ENCODE results near the gene TMEM174.

Gene TMEM174

GRCh38 chr5:73172951-73173350 lies at the start of gene TMEM174:
Gene TMEM174, plus strand, starts transcription at chr5:73173193. Its CDS starts 51 bp downstream, at chr5:73173244.
- no peaks in the 10 kb centered on the region for H3K9me3 ChIP-seq (ENCODE audit: insufficient read depth, low read length)
- peaks cover 92% of the 10 kb centered on the region for H3K27me3 ChIP-seq (ENCODE audit: low read depth, low read length)
- H3K36me3 ChIP-seq (replicated peaks; ENCODE audit: low read depth, low read length), result no peaks in the 10 kb centered on the region
- no peaks in the 10 kb centered on the region for H3K79me2 ChIP-seq (ENCODE audit: low read length)
- no peak for TF ChIP-seq EZH2phosphoT487 (IDR thresholded peaks at IDR 0.05; ENCODE audit: low read depth)
- H2AFZ ChIP-seq (ENCODE audit: low read depth, low read length), result no peak within 1 kb of the TSS
- peaks cover 13% of the 10 kb centered on the region for H3K4me1 ChIP-seq (ENCODE audit: low read length)
- H4K20me1 ChIP-seq (ENCODE audit: insufficient read depth, low read length), result peaks cover 38% of the 10 kb centered on the region
- no peak within 1 kb of the TSS for H3K27ac ChIP-seq (ENCODE audit: low read length)
- H3K4me2 ChIP-seq (ENCODE audit: low read length), result peak within 1 kb of the TSS; percentile 86
- no peak within 1 kb of the TSS for H3K9ac ChIP-seq (ENCODE audit: low read length)
- no peak within 1 kb of the TSS for H3K4me3 ChIP-seq (ENCODE audit: low read length)

GRCh38 chr5:73125289-73125688 lies 47.7 kb upstream of the TMEM174 start:
- H3K27me3 ChIP-seq (ENCODE audit: low read depth, low read length), result peaks cover 30% of the 10 kb centered on the region
- no peak overlapping the region for H2AFZ ChIP-seq (ENCODE audit: low read depth, low read length)
- H4K20me1 ChIP-seq (ENCODE audit: insufficient read depth, low read length), result no peaks in the 10 kb centered on the region
- H3K9me3 ChIP-seq (ENCODE audit: insufficient read depth, low read length), result no peaks in the 10 kb centered on the region
- H3K4me1 ChIP-seq (ENCODE audit: low read length), result peaks cover 29% of the 10 kb centered on the region
- no peak overlapping the region for H3K4me2 ChIP-seq (ENCODE audit: low read length)
- TF ChIP-seq CTCF (IDR thresholded peaks at IDR 0.05; ENCODE audit: low read depth, low read length) (no peak), EZH2phosphoT487 (IDR thresholded peaks at IDR 0.05; ENCODE audit: low read depth) (no peak)
- H3K9ac ChIP-seq (ENCODE audit: low read length), result no peak overlapping the region
- no peak overlapping the region for H3K27ac ChIP-seq (ENCODE audit: low read length)
- H3K79me2 ChIP-seq (ENCODE audit: low read length), result no peaks in the 10 kb centered on the region
- no peak overlapping the region for H3K4me3 ChIP-seq (ENCODE audit: low read length)
- H3K36me3 ChIP-seq (replicated peaks; ENCODE audit: low read depth, low read length), result no peaks in the 10 kb centered on the region

GRCh38 chr5:73126381-73126780 lies 46.6 kb upstream of the TMEM174 start:
- Histone ChIP-seq H3K27me3 (ENCODE audit: low read depth, low read length) (peaks cover 23% of the 10 kb centered on the region), H4K20me1 (ENCODE audit: insufficient read depth, low read length) (no peaks in the 10 kb centered on the region), H3K4me3 (ENCODE audit: low read length) (peak overlapping the region; percentile 9; the same call in 1 of the 2 replicates), H3K27ac (ENCODE audit: low read length) (peak overlapping the region; percentile 25; the same call in 1 of the 2 replicates), H3K9me3 (ENCODE audit: insufficient read depth, low read length) (no peaks in the 10 kb centered on the region), H3K79me2 (ENCODE audit: low read length) (no peaks in the 10 kb centered on the region), H3K9ac (ENCODE audit: low read length) (no peak overlapping the region), H3K36me3 (replicated peaks; ENCODE audit: low read depth, low read length) (no peaks in the 10 kb centered on the region), H2AFZ (ENCODE audit: low read depth, low read length) (no peak overlapping the region), H3K4me2 (ENCODE audit: low read length) (peak overlapping the region; percentile 55), H3K4me1 (ENCODE audit: low read length) (peaks cover 24% of the 10 kb centered on the region)
- TF ChIP-seq EZH2phosphoT487 (IDR thresholded peaks at IDR 0.05; ENCODE audit: low read depth) (no peak), CTCF (IDR thresholded peaks at IDR 0.05; ENCODE audit: low read depth, low read length) (no peak)

GRCh38 chr5:73126957-73127356 lies 46.0 kb upstream of the TMEM174 start:
- H3K27ac ChIP-seq (ENCODE audit: low read length), result peak overlapping the region; percentile 25; the same call in 1 of the 2 replicates
- no peaks in the 10 kb centered on the region for H3K9me3 ChIP-seq (ENCODE audit: insufficient read depth, low read length)
- H3K9ac ChIP-seq (ENCODE audit: low read length), result no peak overlapping the region
- H3K4me3 ChIP-seq (ENCODE audit: low read length), result peak overlapping the region; percentile 9; the same call in 1 of the 2 replicates
- H4K20me1 ChIP-seq (ENCODE audit: insufficient read depth, low read length), result no peaks in the 10 kb centered on the region
- H3K4me2 ChIP-seq (ENCODE audit: low read length), result peak overlapping the region; percentile 55
- peaks cover 17% of the 10 kb centered on the region for H3K27me3 ChIP-seq (ENCODE audit: low read depth, low read length)
- H3K79me2 ChIP-seq (ENCODE audit: low read length), result no peaks in the 10 kb centered on the region
- no peaks in the 10 kb centered on the region for H3K36me3 ChIP-seq (replicated peaks; ENCODE audit: low read depth, low read length)
- no peak overlapping the region for H2AFZ ChIP-seq (ENCODE audit: low read depth, low read length)
- H3K4me1 ChIP-seq (ENCODE audit: low read length), result peaks cover 21% of the 10 kb centered on the region
- TF ChIP-seq CTCF (IDR thresholded peaks at IDR 0.05; ENCODE audit: low read depth, low read length) (no peak), EZH2phosphoT487 (IDR thresholded peaks at IDR 0.05; ENCODE audit: low read depth) (no peak)
